HepG2 (cell line): ENCODE data around the gene CD101. TPM values are rescaled to one million over a fixed set of nuclear protein-coding genes. Genes with fewer than 3 reads are reported as not detected.

Experiments
- ATF1 ChIP-seq: IDR thresholded peaks from 2 replicates; pipeline ENCODE4 v1.6.1; 2016; ENCODE audit warnings: mild to moderate bottlenecking, control low read depth
- CAMTA2 ChIP-seq: sonication (generic); formaldehyde crosslinking; IDR thresholded peaks from 2 replicates; pipeline ENCODE4 v1.4.0; 2020; ENCODE audit warnings: mild to moderate bottlenecking, missing genetic modification reagents, borderline replicate concordance
- CBFB ChIP-seq: sonication (generic); formaldehyde crosslinking; IDR thresholded peaks from 2 replicates; pipeline ENCODE4 v1.4.0; 2020; ENCODE audit warnings: missing genetic modification reagents
- E2F2 ChIP-seq: sonication (generic); formaldehyde crosslinking; IDR thresholded peaks from 2 replicates; pipeline ENCODE4 v1.4.0; 2020; ENCODE audit warnings: missing genetic modification reagents, borderline replicate concordance
- FOXK1 ChIP-seq: sonication (generic); formaldehyde crosslinking; IDR thresholded peaks from 2 replicates; pipeline ENCODE4 v1.4.0; 2020; ENCODE audit warnings: low read depth, missing genetic modification reagents, borderline replicate concordance
- GABPA ChIP-seq, 2 experiments: IDR thresholded peaks; 2 replicates each; pipeline ENCODE4 v1.6.1; 2011 to 2016; ENCODE audit warnings: low read depth in 2 of 2, low read length in 1 of 2, missing biosample characterization in 1 of 2, missing genetic modification characterization in 1 of 2
- GABPB1 ChIP-seq: IDR thresholded peaks from 2 replicates; pipeline ENCODE4 v1.6.1; 2016; ENCODE audit warnings: mild to moderate bottlenecking, missing genetic modification reagents, moderate library complexity, missing compliant biosample characterization
- KLF9 ChIP-seq: IDR thresholded peaks from 2 replicates; pipeline ENCODE4 v1.6.1; 2016; ENCODE audit warnings: low read depth
- PITX1 ChIP-seq: sonication (generic); formaldehyde crosslinking; IDR thresholded peaks from 2 replicates; pipeline ENCODE4 v1.5.1; 2020; ENCODE audit warnings: mild to moderate bottlenecking, missing genetic modification reagents
- ZNF142 ChIP-seq: sonication (generic); formaldehyde crosslinking; IDR thresholded peaks from 2 replicates; pipeline ENCODE4 v1.4.0; 2020; ENCODE audit warnings: missing genetic modification reagents
- ZNF292 ChIP-seq: sonication (generic); formaldehyde crosslinking; IDR thresholded peaks from 2 replicates; pipeline ENCODE4 v1.8.1; 2022; ENCODE audit warnings: mild to moderate bottlenecking, low read depth, missing genetic modification reagents, borderline replicate concordance
- ZNF556 ChIP-seq: sonication (generic); formaldehyde crosslinking; IDR thresholded peaks from 2 replicates; pipeline ENCODE4 v1.4.0; 2020; ENCODE audit warnings: mild to moderate bottlenecking, missing genetic modification reagents, borderline replicate concordance
- ZNF800 ChIP-seq: sonication (generic); formaldehyde crosslinking; IDR thresholded peaks from 2 replicates; pipeline ENCODE4 v1.4.0; 2020; ENCODE audit warnings: missing genetic modification reagents
- ZSCAN31 ChIP-seq: sonication (generic); formaldehyde crosslinking; IDR thresholded peaks from 2 replicates; pipeline ENCODE4 v1.5.0; 2020; ENCODE audit warnings: low read depth, mild to moderate bottlenecking, missing genetic modification reagents
- polyA plus RNA-seq, 8 experiments: library from polyadenylated mRNA; depleted of rRNA in 3 of 8; stranded (reverse) in 7 of 8; unstranded in 1 of 8; fragments of >200 nt; fragmentation: Illumina TruSeq in 4 of 8; extraction: Trizol in 4 of 8; gene quantifications; 2 replicates each; pipeline versions ENCODE4 v1.2.1 to v1.2.3, GENCODE V29; 2011 to 2016; ENCODE audit warnings: low read depth in 4 of 8, missing spikeins in 1 of 8, mixed read lengths in 1 of 8; ENCODE audit not compliant: insufficient read depth in 1 of 8
- total RNA-seq, 5 experiments: library from RNA; depleted of rRNA; stranded (reverse); fragments of >200 nt; fragmentation: Illumina TruSeq; extraction: Trizol; gene quantifications; 2 replicates each; pipeline ENCODE4 v1.2.3, GENCODE V29; 2016; ENCODE audit warnings: low read depth in 1 of 5
- TF ChIP-seq, protein P1 (sequence below): sonication (generic); formaldehyde crosslinking; IDR thresholded peaks from 2 replicates; pipeline ENCODE4 v1.5.0; 2020; ENCODE audit warnings: missing genetic modification reagents, mild to moderate bottlenecking, borderline replicate concordance
- TF ChIP-seq, protein P2 (sequence below): sonication (generic); formaldehyde crosslinking; IDR thresholded peaks from 2 replicates; pipeline ENCODE4 v1.5.0; 2020; ENCODE audit warnings: missing genetic modification reagents

CD101 gene
- total and polyA plus RNA-seq, 2 of the 13 experiments (the other 11 are each of a cell fraction or from before 2014, with no cell fraction given) = 0.05 to 0.09 TPM

DNA sequence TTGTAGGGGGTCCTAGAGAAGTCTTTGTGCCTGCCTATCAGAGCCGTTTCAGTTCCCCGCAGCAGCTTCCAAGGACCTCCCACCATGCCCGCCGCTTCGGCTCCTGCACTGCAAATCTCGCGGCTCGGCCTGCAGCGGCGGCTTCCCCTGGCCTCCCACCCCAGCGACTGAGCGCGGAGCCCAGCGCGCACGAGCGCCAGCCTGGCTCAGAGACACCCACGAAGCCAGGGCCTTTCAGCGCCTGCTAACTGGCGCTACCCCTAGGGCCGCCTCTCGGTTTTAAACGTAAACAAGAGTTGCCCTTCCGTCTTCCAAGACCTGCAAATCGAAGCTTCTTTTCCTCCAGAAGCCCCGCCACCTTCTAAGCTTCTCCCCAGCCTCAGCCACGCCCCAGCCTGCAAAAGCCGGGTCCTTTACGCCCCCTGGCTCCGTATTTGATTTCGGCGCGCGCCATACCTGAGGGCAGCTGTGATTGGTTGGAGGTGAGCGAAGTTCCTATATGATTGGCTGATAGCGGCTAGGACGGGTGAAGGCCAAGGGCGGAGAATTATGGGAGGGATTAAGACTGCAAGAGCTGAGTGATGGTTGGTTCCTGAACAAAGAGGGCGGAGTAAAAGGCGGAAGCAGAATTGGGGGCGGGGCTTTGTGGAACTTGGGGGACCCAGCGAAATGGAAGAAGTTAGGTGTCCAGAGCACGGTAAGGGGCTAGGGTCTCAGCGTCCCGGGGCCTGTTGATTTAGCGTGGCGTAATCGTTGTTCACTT is 58.3 kb downstream of the CD101 start, which contains the start of gene TTF2 (continued):
- TF ChIP-seq ZNF142 (CRISPR knock-in tag) (no peak), CAMTA2 (CRISPR knock-in tag) (peak; percentile 51; the same call in 1 of the 2 replicates), ATF1 (CRISPR knock-in tag) (peak; percentile 61), ZSCAN31 (CRISPR knock-in tag) (peak; percentile 78; the same call in 1 of the 2 replicates), ZNF292 (CRISPR knock-in tag) (no peak), ZNF800 (CRISPR knock-in tag) (peak; percentile 41; the same call in 1 of the 2 replicates), ZNF556 (CRISPR knock-in tag) (peak; percentile 76), FOXK1 (no peak), E2F2 (CRISPR knock-in tag) (peak; percentile 56; the same call in 1 of the 2 replicates), KLF9 (CRISPR knock-in tag) (peak; percentile 91), GABPA (IDR thresholded peaks at IDR 0.05; ENCODE audit: low read depth, low read length) (peak; percentile 16; the same call in 1 of the 2 replicates), GABPA (CRISPR knock-in tag; IDR thresholded peaks at IDR 0.05; ENCODE audit: low read depth) (peak; percentile 61), PITX1 (CRISPR knock-in tag) (peak; percentile 66; the same call in 1 of the 2 replicates), GABPB1 (CRISPR knock-in tag) (peak; percentile 64), CBFB (CRISPR knock-in tag) (0 out of 2 replicates have a peak, but pooled peaks have one; percentile 17)
- TF ChIP-seq, protein P1, sequence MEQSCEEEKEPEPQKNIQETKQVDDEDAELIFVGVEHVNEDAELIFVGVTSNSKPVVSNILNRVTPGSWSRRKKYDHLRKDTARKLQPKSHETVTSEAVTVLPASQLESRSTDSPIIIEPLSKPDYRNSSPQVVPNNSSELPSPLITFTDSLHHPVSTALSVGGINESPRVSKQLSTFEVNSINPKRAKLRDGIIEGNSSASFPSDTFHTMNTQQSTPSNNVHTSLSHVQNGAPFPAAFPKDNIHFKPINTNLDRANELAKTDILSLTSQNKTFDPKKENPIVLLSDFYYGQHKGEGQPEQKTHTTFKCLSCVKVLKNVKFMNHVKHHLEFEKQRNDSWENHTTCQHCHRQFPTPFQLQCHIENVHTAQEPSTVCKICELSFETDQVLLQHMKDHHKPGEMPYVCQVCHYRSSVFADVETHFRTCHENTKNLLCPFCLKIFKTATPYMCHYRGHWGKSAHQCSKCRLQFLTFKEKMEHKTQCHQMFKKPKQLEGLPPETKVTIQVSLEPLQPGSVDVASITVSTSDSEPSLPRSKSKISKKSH = peak; percentile 19; the same call in 1 of the 2 replicates
- TF ChIP-seq, protein P2, sequence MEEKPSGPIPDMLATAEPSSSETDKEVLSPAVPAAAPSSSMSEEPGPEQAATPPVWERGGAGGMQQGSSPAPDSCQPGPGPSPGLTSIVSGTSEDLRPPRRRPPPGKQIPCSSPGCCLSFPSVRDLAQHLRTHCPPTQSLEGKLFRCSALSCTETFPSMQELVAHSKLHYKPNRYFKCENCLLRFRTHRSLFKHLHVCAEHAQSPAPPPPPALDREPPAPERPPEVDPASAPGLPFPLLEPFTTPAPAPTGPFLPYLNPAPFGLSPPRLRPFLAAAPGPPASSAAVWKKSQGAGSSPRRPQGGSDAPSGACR = 0 out of 2 replicates have a peak, but pooled peaks have one; percentile 57
